Activated T-helper 1 cell treated with anti-CD3 and anti-CD28 coated beads, Interleukin-12 subunit alpha, Interleukin-12 subunit beta, Interleukin-2, Interleukin-4 antibody, amounts not matched to agents 30 ng/mL and 10 ng/mL and 1 ng/mL, durations not matched to agents 14 hours and 24 hours and 36 hours (primary cell): Measurements from ENCODE around the gene MRPL3. TPM values are rescaled to one million over a fixed set of nuclear protein-coding genes. Genes with fewer than 3 reads are reported as not detected.

ENCODE experiments used
- DNase-seq: peaks from one replicate; pipeline ENCODE4 v3.0.0; 2021; ENCODE audit warnings: low spot score
- H3K27ac Mint-ChIP-seq: one replicate; pipeline ENCODE4 v1.8.0; 2021; ENCODE audit warnings: mild to moderate bottlenecking, mixed read lengths
- H3K27me3 Mint-ChIP-seq: one replicate; pipeline ENCODE4 v1.8.0; 2022; ENCODE audit warnings: mild to moderate bottlenecking, moderate library complexity, mixed read lengths; ENCODE audit not compliant: insufficient read depth
- H3K36me3 Mint-ChIP-seq: one replicate; pipeline ENCODE4 v1.8.0; 2021; ENCODE audit warnings: low read depth, mixed read lengths
- H3K4me1 Mint-ChIP-seq: one replicate; pipeline ENCODE4 v1.8.0; 2021; ENCODE audit warnings: low read depth, mixed read lengths
- H3K4me3 Mint-ChIP-seq: one replicate; pipeline ENCODE4 v1.8.0; 2021; ENCODE audit warnings: mild to moderate bottlenecking, moderate library complexity, mixed read lengths
- H3K9me3 Mint-ChIP-seq: one replicate; pipeline ENCODE4 v1.8.0; 2021; ENCODE audit warnings: mixed read lengths
- intact Hi-C: fragments of 100-400 bp; cut with micrococcal nuclease; formaldehyde crosslinking; loops from one replicate; pipeline ENCODE4 v1.15.1; 2024
- total RNA-seq: library from RNA; stranded (reverse); gene quantifications from 2 replicates; pipeline ENCODE4 v1.2.3, GENCODE V29; 2022

MRPL3 gene
- total RNA-seq, 1 donor from 2014 or later = 166 TPM

GRCh38 chr3:131432441-131432840 is 70.3 kb downstream of the MRPL3 start:
- H3K4me3 Mint-ChIP-seq = no peak overlapping the region
- H3K27me3 Mint-ChIP-seq = peaks cover 3% of the 10 kb centered on the region
- H3K36me3 Mint-ChIP-seq = no peaks in the 10 kb centered on the region
- no peak for DNase-seq
- intact Hi-C loops = no loop called here
- H3K9me3 Mint-ChIP-seq = no peaks in the 10 kb centered on the region
- H3K27ac Mint-ChIP-seq = no peak overlapping the region
- no peaks in the 10 kb centered on the region for H3K4me1 Mint-ChIP-seq

- Mint-ChIP-seq H3K4me3 (no peak overlapping the region), H3K27ac (no peak overlapping the region), H3K4me1 (no peaks in the 10 kb centered on the region), H3K9me3 (no peaks in the 10 kb centered on the region), H3K27me3 (peaks cover 3% of the 10 kb centered on the region), H3K36me3 (no peaks in the 10 kb centered on the region)
- intact Hi-C loops = no loop called here
- DNase-seq = no peak
Observed at GRCh38 chr3:131431754-131432153, 71.0 kb downstream of the MRPL3 start.

DNA sequence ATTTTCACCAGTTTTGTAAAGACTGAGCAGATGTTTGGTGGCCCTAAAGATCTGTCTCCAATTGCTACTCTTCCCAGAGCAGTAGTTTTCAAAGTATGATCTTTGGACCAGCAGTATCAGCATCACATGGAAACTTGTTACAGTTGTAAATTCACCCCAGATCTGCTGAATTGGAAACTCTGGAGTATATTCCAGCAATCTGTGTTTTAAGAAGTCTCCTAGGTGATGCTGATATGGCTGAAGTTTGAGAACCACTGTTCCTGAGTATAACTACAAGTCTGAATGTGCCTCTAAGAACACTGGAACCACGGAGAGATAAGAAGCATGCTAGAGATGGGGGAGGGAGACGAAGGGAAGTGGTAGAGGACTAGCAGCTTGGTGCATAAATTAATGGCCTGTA is 75.5 kb downstream of the MRPL3 start:
- Mint-ChIP-seq H3K36me3 (no peaks in the 10 kb centered on the region), H3K27ac (no peak overlapping the region), H3K4me1 (no peaks in the 10 kb centered on the region), H3K27me3 (no peaks in the 10 kb centered on the region), H3K9me3 (no peaks in the 10 kb centered on the region), H3K4me3 (no peak overlapping the region)
- intact Hi-C loops = no loop called here
- DNase-seq = no peak

GRCh38 chr3:131421957-131422498 is 80.7 kb downstream of the MRPL3 start:
- intact Hi-C loops = no loop called here
- no peaks in the 10 kb centered on the region for H3K9me3 Mint-ChIP-seq
- DNase-seq = no peak
- no peak overlapping the region for H3K4me3 Mint-ChIP-seq
- H3K4me1 Mint-ChIP-seq = no peaks in the 10 kb centered on the region
- H3K27me3 Mint-ChIP-seq = peaks cover 3% of the 10 kb centered on the region
- H3K27ac Mint-ChIP-seq = no peak overlapping the region
- H3K36me3 Mint-ChIP-seq = no peaks in the 10 kb centered on the region

DNA sequence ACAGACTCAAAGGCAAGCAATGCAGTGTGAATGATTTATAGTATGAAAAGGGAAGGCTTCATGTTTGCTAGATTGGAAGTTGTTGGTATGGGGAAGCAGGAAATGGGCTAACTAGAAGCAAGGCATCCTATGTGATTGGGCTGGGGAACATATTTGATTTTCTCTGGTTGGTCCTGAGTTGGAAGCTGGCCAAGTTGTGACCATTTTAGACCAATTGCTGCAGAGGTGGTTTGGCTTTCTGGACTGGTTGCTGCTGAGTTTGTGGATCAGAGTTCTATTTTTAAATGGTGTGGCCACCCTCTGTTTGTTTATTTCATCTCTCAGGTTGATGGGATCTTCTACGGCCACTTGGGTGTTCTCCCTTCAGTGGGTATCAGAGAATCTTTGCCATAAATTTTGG is 81.5 kb downstream of the MRPL3 start:
- no peaks in the 10 kb centered on the region for H3K9me3 Mint-ChIP-seq
- intact Hi-C loops = no loop called here
- H3K27me3 Mint-ChIP-seq = peaks cover 3% of the 10 kb centered on the region
- H3K36me3 Mint-ChIP-seq = no peaks in the 10 kb centered on the region
- H3K4me1 Mint-ChIP-seq = no peaks in the 10 kb centered on the region
- no peak overlapping the region for H3K4me3 Mint-ChIP-seq
- H3K27ac Mint-ChIP-seq = no peak overlapping the region
- no peak for DNase-seq

- Mint-ChIP-seq H3K27me3 (peaks cover 3% of the 10 kb centered on the region), H3K4me3 (no peak overlapping the region), H3K4me1 (no peaks in the 10 kb centered on the region), H3K36me3 (no peaks in the 10 kb centered on the region), H3K27ac (no peak overlapping the region), H3K9me3 (no peaks in the 10 kb centered on the region)
- intact Hi-C loops = no loop called here
- no peak for DNase-seq
Observed at GRCh38 chr3:131417751-131418150, 85.0 kb downstream of the MRPL3 start.

Other genes with a start within 250 kb of the MRPL3 start
- gene NUDT16, start 121.2 kb downstream of the MRPL3 start, total RNA-seq = 10.6 and 11.5 TPM in 2 replicates